DOHH2 (cell line): ENCODE results near the gene EYA2.

Source experiments
- H3F3A ChIP-seq: fragments of 200-600 bp; sonication (generic), shearing (Covaris generic); 2 replicates; pipeline ENCODE4 v1.6.0; 2016; ENCODE audit warnings: antibody characterized with exemption, mild to moderate bottlenecking; ENCODE audit not compliant: control insufficient read depth, insufficient read depth
- H3K27ac ChIP-seq: fragments of 200-600 bp; sonication (generic); 2 replicates; pipeline ENCODE4 v1.5.1; 2014; ENCODE audit warnings: low read depth, mild to moderate bottlenecking, low read length, moderate library complexity
- H3K27me3 ChIP-seq: fragments of 200-600 bp; sonication (generic); 2 replicates; pipeline ENCODE4 v1.6.1; 2014; ENCODE audit warnings: mild to moderate bottlenecking, low read length, mixed read lengths; ENCODE audit not compliant: control insufficient read depth
- H3K36me3 ChIP-seq: fragments of 200-600 bp; sonication (generic); 2 replicates; pipeline ENCODE4 v1.6.1; 2014; ENCODE audit warnings: mild to moderate bottlenecking, low read length, moderate library complexity, mixed read lengths; ENCODE audit not compliant: control insufficient read depth
- H3K4me1 ChIP-seq: fragments of 200-600 bp; sonication (generic); 2 replicates; pipeline ENCODE4 v1.6.1; 2014; ENCODE audit warnings: mild to moderate bottlenecking, low read length, mixed read lengths; ENCODE audit not compliant: control insufficient read depth
- H3K4me2 ChIP-seq: fragments of 200-600 bp; sonication (generic); 2 replicates; pipeline ENCODE4 v1.6.0; 2014; ENCODE audit warnings: mild to moderate bottlenecking, low read length, moderate library complexity
- H3K4me3 ChIP-seq: fragments of 200-600 bp; sonication (generic); 2 replicates; pipeline ENCODE4 v1.5.1; 2014; ENCODE audit warnings: mild to moderate bottlenecking, low read length, mixed read lengths
- H3K79me2 ChIP-seq: fragments of 200-600 bp; sonication (generic); 2 replicates; pipeline ENCODE4 v1.6.1; 2014; ENCODE audit warnings: mild to moderate bottlenecking, low read length, mixed read lengths; ENCODE audit not compliant: control insufficient read depth
- H3K9me2 ChIP-seq: fragments of 200-600 bp; sonication (generic); replicated peaks from 2 replicates; pipeline ENCODE4 v1.6.1; 2014; ENCODE audit warnings: mild to moderate bottlenecking, low read length, mixed read lengths; ENCODE audit not compliant: control insufficient read depth
- H3K9me3 ChIP-seq: fragments of 200-600 bp; sonication (generic); 2 replicates; pipeline ENCODE4 v1.6.1; 2014; ENCODE audit warnings: antibody characterized with exemption, low read length, mixed read lengths; ENCODE audit not compliant: control insufficient read depth, insufficient read depth
- H4K20me1 ChIP-seq: fragments of 200-600 bp; sonication (generic); 2 replicates; pipeline ENCODE4 v1.6.0; 2014; ENCODE audit warnings: low read depth, mild to moderate bottlenecking, antibody characterized with exemption, low read length, moderate library complexity; ENCODE audit not compliant: control insufficient read depth, insufficient read depth
- EZH2phosphoT487 ChIP-seq: fragments of 200-600 bp; sonication (generic); IDR thresholded peaks from 2 replicates; pipeline ENCODE4 v1.6.1; 2017; ENCODE audit warnings: borderline replicate concordance, mild to moderate bottlenecking, antibody characterized with exemption, low read length, moderate library complexity, mixed read lengths
- TF ChIP-seq, protein P1 (sequence below): fragments of 200-600 bp; sonication (generic); IDR thresholded peaks from one replicate; pipeline ENCODE4 v1.5.1; 2014; ENCODE audit warnings: antibody characterized with exemption, mild to moderate bottlenecking, low read depth, low read length; ENCODE audit not compliant: poor library complexity, severe bottlenecking

The EYA2 gene

DNA sequence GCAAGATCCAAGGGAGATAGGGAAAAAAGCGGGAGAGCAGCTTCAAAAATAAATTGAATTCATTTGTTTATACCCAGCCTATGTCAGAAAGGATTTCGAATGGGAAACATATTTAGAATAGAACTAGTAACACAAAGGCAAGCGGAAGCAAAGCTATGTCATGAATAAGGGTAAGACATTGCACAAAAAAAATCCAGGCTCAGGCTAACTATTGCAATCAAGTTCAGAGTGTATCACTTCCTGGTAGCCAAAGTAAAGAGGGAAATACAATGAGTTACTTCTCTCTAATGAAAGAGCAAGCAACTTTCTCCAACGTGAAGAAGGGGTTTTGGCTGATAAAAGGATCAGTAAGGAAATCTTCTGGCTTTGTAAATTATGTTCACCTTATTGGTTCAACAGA, 249.0 kb downstream of the EYA2 start:
- Histone ChIP-seq H3F3A (no peaks in the 10 kb centered on the region), H4K20me1 (no peaks in the 10 kb centered on the region), H3K27me3 (no peaks in the 10 kb centered on the region), H3K36me3 (no peaks in the 10 kb centered on the region), H3K4me3 (no peak overlapping the region), H3K27ac (no peak overlapping the region), H3K4me1 (no peaks in the 10 kb centered on the region), H3K4me2 (no peak overlapping the region), H3K9me2 (no peaks in the 10 kb centered on the region), H3K9me3 (peaks cover 7% of the 10 kb centered on the region; the same call in 1 of the 2 replicates), H3K79me2 (no peaks in the 10 kb centered on the region)
- TF ChIP-seq, protein P1, sequence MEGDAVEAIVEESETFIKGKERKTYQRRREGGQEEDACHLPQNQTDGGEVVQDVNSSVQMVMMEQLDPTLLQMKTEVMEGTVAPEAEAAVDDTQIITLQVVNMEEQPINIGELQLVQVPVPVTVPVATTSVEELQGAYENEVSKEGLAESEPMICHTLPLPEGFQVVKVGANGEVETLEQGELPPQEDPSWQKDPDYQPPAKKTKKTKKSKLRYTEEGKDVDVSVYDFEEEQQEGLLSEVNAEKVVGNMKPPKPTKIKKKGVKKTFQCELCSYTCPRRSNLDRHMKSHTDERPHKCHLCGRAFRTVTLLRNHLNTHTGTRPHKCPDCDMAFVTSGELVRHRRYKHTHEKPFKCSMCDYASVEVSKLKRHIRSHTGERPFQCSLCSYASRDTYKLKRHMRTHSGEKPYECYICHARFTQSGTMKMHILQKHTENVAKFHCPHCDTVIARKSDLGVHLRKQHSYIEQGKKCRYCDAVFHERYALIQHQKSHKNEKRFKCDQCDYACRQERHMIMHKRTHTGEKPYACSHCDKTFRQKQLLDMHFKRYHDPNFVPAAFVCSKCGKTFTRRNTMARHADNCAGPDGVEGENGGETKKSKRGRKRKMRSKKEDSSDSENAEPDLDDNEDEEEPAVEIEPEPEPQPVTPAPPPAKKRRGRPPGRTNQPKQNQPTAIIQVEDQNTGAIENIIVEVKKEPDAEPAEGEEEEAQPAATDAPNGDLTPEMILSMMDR = no peak
- TF ChIP-seq EZH2phosphoT487 = no peak

DNA sequence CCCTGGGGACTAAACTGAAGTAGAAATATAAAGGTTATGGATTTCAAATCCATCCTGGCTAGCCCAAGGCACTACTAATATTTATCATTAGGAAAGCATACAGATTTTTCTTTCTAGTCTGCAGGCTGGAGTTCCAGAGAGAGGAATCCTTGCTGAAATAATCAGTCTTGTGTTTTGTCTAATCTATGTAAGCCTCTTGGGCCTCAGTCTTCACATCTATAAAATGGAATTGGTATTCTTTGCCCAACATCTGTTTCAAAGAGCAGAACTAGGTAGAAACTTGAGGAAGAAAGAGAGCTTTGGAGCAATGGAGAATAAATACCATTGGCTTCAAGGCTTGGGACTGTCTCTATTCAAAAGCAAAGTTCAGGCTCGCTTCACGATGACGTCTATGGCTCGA, 249.8 kb downstream of the EYA2 start:
- Histone ChIP-seq H3K9me2 (no peaks in the 10 kb centered on the region), H3K27me3 (no peaks in the 10 kb centered on the region), H3K36me3 (no peaks in the 10 kb centered on the region), H3F3A (no peaks in the 10 kb centered on the region), H3K4me1 (no peaks in the 10 kb centered on the region), H3K4me2 (no peak overlapping the region), H4K20me1 (no peaks in the 10 kb centered on the region), H3K9me3 (peaks cover 7% of the 10 kb centered on the region; the same call in 1 of the 2 replicates), H3K79me2 (no peaks in the 10 kb centered on the region), H3K27ac (no peak overlapping the region), H3K4me3 (no peak overlapping the region)
- TF ChIP-seq, protein P1 = no peak
- TF ChIP-seq EZH2phosphoT487 = no peak

DNA sequence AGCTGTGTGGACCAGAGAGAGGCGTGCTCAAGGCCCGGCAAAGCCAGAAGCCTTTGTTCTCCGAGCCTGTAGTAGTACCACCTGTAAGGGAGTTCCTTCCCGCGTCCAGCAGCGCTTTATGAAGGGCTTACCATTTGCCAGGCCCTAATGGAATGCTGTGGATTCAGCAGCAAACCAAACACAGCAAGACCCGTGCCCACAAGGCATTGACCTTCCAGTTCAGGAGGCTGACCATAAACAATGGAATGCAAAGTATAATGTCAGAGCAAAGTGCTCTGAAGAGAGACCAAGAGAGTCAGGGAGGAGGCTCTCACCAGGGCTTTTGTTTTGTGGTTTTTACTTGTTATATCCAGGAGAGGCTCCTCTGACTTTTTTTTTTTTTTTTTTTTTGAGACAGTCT, 252.0 kb downstream of the EYA2 start:
- Histone ChIP-seq H4K20me1 (no peaks in the 10 kb centered on the region), H3K4me2 (no peak overlapping the region)
- TF ChIP-seq EZH2phosphoT487 = no peak
- TF ChIP-seq, protein P1 = no peak

More for the DNA sequence above, 252.0 kb downstream of the EYA2 start:
- no peaks in the 10 kb centered on the region for H3F3A ChIP-seq
- H3K9me3 ChIP-seq = peaks cover 2% of the 10 kb centered on the region; the same call in 1 of the 2 replicates
- no peaks in the 10 kb centered on the region for H3K79me2 ChIP-seq
- H3K4me3 ChIP-seq = no peak overlapping the region
- no peaks in the 10 kb centered on the region for H3K4me1 ChIP-seq
- no peaks in the 10 kb centered on the region for H3K27me3 ChIP-seq
- no peaks in the 10 kb centered on the region for H3K36me3 ChIP-seq
- H3K27ac ChIP-seq = no peak overlapping the region
- no peaks in the 10 kb centered on the region for H3K9me2 ChIP-seq
